CD4-positive, alpha-beta T cell treated with Interleukin-15 for 1 hour (primary cell): Measurements from ENCODE around the gene UBE3D.
"Not testable (repeated sequence)": the region's sequence is repeated elsewhere in the genome, so short reads cannot be mapped to it uniquely, and the experiment has no call there.

ENCODE experiments used
- DNase-seq: peaks from one replicate; pipeline ENCODE4 v3.0.0-alpha.2; 2020

UBE3D gene

DNA sequence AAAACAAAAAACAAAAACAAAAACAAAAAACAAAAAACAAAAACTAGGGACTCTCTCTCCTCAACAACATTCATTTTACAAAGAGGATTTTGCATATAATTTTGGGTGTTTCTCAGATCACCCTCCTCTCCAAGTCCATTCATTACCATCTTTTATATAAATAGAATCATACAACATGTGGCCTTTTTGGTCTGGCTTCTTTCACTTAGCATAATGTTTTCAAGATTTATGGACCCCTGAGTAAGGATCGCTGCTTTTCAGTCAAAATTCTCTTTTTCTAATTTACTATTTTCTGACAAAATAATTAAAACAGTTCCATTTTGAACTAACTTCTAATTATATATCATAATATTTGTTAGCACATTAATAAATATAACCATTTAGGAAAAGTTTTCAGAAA is 94.8 kb downstream of the UBE3D start:
- DNase-seq, result no peak

DNA sequence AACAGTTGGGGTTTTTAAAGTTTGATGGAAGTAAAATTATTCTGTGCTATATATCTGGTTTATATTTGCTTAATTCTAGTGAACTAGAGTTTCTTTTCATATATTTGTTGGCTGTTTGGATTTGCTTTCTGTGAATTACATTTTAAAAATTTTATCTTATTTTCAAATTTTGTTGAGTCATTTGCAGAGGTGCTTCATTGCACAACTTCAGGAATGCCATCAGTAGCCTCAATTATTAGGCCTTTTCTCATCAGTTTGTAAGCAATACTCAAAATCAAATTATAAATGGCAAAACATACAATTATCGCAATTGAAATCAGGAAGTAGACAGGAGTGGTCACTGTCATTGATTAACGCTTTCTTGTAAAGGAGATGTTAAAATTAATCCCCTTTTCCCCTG is 96.9 kb downstream of the UBE3D start:
- no peak for DNase-seq

DNA sequence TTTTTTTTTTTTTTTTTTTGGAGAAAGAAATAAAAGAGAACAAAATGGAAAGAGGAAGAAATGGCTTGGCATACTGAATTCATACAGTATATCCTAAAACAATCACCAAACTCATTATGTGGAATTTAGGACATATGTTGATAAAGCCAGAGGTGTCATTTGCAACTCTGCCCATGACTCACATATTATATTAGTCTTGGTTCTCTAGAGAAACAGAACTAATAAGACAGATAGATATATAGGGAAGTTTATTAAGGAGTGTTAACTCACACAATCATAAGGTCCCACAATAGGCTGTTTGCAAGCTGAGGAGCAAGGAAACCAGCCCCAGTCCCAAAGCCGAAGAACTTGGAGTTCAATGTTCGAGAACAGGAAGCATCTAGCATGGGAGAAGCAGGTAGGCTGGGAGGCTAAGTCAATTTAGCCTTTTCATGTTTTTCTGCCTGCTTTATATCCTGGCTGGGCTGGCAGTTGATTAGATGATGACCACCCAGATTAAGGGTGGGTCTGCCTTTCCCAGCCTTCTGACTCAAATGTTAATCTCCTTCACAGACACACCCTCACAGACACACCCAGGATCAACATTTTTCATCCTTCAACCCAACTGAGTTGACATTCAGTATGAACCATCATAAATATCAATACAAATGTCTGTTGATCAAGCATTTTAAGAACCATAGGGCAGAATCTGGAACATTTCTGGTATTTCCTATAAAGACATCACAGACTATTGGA is 102.3 kb downstream of the UBE3D start:
- DNase-seq, result no peak

DNA sequence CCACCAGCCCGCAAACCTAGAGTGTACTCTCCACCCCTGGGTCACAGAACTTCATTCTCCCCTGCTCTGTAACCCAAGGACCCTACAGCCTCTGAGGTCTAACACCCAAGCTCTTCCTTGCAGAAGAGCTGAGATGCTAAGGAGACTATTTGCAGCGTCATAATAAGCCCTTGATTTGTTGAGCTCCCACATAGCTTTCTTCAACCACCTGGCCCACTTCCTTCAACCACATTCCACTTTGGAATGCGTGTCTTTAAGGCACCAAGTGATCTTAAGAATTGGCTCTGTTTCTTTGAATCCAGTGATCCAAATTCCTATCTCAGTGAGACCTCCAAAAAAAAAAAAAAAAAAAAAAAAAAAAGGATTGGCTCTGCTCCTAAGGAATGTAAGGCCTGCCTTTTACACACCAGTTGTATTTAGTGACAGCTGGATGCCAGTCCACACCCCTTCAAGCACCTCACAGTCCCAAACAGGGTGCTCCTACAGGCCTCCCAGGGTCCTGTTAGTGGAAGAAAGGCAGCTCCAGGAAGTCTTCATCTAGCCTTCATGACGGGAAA is 106.2 kb downstream of the UBE3D start:
- DNase-seq, result no peak

DNA sequence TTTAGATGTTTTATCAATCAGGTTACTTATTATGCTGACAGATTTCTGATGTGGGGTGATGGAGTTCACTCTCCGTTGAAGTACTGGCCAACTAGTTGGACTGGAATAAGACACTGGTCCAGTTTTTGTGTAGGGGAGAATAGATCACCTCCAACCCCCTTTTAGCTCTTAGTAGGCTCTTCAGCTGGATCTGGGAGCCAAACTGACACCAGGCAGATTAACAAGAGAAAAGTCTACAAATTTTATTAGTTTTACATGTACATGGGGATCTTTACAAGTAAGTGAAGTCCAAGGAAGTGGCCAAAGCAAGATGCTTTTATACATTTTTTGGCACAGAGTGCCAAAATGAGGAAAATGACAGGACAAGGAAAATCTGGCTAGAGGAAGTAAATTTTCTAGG is 107.1 kb downstream of the UBE3D start:
- DNase-seq, result no peak

DNA sequence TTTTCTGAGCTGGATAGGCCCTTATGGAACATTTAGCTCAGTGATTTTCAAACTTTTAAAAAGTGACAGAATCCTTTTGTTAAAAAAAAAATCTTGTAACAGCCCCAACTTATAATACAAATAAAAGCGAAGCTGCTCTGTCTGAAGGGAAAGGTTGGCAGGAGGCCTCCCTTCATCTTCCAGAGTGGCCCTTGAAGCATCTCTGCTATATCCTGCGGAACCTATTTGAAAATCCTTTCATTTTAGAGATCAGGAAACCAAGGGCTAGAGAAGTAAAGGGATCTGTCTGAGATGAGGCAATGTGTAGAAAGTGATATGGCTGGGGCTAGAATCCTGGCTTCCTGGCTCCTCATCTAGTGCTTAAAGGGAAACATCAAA is 107.8 kb downstream of the UBE3D start:
- no peak for DNase-seq

DNA sequence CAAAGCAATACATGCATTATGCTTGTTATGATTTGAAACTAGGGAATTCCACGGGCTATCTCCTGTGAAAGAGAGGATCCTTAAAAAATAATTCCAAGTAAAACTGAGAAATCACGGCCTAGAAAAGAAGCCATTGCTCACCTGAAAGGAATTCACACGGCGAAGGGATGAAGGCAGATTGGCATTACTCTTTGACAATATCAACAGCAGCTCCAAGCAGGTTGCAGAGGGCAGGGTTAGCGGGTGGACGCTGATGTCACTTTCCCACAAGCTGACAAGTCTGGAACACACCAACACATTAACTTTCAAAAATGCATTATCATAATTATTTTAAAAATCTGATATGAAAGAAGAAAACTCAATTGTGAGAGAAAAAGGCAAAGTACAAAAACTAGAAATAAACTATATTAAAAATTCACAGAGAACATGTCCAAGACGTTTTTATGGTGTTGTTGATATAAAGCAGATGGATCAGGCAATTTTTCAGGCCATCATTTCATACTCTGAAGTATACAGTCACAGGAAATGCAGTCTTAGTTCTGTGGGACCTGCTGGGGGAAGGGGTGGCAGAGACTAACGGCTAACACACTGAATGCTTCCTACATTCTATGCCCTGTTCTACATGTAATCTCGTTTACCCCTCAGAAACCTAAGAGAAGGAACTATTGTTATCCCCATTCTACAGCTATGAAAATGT is 108.3 kb downstream of the UBE3D start:
- no peak for DNase-seq

DNA sequence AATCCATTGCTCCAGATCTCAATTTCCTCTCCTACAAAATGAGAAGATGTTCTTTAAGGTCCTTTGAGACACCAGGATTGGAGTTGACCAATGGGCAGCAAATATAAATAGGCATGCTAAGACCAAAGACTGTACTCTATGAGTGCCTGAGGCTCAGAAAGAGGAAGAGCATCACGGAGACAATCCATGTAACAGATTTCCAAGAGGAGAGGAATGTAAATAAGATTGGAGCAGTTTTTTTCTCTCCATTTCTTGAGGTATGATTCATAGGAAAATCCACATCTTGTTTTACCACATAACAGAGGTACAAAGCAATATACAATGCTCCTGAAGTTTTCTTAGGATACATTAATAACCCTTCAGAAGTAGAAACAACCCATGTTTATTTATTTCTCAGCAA is 109.8 kb downstream of the UBE3D start:
- DNase-seq, result no peak

DNA sequence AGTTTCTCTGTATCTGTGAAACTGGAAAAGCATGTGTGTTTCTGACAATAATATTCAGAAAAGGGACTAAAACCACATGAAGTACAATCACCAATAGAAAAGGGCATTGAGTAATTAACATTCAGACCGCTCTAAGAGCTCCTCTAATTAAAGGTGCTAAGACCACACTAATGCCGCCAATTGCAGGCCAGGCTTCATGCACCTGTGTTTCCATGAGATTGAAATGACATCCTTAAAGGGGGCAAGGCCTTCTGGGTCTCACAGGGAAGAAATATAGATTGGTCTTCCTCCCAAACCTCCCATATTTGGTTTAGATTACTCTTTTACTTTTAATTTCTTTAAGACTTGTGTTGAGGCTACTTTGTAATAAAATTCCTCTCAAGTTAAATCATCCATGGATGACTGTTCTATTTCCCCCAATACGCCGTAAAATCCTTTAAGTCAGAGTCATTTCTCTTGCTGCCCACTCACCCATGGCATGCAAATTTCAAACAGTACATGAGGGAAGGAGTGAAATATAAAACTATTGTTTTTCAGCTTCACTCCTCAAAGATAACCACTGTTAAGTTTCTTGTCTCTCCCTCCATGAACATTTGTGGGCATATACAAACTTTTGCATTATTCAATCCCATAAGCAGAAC is 110.6 kb downstream of the UBE3D start:
- DNase-seq, result no peak

DNA sequence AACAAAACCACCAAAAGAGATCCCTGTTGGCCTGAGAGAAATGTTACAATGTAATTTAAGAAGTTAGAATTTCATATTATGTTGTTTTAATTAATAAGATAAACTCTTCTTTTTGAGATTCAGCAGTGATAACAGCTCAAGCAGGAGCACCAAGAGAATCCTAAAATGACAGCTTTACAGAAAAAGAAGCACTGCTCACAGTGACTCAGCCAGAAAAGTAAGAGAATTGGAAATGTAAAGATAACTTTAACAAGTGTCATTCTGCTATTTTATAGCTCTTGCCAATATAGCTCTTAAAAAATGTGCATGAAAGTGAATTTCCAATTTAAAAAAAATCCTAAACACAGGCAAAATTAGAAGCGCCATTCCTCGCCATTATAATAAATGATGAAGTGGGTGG is 111.3 kb downstream of the UBE3D start:
- no peak for DNase-seq

DNA sequence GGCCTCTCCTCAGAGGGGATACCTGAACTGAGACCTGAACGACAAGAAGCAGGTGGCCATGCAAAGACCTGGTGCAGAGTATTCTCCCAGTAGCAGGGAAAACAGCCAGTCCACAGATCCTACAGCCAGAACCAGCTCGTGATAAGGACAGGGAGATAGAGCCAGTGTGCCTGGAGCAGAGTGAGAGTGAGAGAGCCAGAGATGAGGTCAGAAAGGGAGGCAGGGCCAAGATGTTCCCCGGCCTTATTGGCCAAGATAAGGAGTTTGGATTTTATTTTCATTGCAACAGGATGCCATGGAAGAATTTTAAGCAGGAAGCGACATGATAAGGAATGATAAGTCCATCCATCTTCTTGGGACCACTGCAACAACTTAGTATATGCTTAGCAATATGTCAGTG is 111.8 kb downstream of the UBE3D start:
- DNase-seq, result no peak

DNA sequence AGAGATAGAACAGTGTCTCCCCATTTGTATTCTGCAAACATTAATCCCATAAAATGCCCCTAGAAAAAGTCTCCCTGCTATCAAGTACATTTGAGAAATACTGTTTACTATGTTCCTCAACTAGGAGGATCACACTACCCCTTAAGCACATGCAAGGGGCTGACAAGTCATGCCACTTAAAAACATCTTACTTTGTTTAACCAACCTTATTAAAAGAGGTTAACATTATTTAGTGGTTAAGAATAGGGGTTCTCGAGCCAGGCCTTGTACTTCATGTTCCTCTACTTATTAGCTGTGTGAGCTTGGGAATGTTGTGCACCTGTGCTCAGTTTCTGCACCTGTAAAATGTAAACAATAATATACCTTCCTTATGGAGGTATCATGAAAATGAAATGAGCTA is 113.7 kb downstream of the UBE3D start:
- DNase-seq, result no peak

DNA sequence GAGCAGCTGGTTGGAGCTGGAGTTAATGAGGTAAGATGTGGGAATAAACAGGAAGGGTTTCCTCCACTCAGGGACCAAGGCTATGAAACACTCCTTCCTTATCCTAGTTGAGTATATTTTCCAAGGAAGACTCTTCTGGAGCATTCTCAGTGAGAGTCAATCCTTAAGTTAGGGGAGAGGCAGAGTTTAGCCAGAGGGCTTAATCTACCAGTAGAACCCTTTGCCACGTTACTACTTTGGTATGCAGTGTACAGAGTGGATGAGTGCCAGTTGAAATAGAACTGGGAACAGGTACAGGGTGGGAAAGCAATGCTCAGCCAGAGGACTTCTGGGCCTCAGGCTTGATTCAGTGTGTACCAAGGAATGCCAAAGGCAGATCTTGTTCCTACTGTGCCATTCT is 114.3 kb downstream of the UBE3D start:
- DNase-seq, result no peak

DNA sequence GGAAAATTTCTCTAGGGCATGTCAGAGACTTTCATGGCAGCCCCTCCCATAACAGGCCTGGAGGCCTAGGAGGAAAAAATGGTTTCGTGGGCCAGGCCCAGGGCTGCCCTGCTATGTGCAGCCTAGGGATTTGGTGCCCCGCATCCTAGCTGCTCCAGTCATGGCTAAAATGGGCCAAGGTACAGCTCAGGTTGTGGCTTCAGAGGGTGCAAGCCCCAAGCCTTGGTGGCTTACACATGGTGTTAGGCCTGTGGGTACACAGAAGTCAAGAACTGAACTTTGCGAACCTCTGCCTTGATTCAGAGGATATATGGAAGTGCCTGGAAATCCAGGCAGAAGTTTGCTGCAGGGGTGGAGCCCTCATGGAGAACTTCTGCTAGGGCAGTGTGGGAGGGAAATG is 134.7 kb downstream of the UBE3D start:
- DNase-seq, result not testable (repeated sequence)

DNA sequence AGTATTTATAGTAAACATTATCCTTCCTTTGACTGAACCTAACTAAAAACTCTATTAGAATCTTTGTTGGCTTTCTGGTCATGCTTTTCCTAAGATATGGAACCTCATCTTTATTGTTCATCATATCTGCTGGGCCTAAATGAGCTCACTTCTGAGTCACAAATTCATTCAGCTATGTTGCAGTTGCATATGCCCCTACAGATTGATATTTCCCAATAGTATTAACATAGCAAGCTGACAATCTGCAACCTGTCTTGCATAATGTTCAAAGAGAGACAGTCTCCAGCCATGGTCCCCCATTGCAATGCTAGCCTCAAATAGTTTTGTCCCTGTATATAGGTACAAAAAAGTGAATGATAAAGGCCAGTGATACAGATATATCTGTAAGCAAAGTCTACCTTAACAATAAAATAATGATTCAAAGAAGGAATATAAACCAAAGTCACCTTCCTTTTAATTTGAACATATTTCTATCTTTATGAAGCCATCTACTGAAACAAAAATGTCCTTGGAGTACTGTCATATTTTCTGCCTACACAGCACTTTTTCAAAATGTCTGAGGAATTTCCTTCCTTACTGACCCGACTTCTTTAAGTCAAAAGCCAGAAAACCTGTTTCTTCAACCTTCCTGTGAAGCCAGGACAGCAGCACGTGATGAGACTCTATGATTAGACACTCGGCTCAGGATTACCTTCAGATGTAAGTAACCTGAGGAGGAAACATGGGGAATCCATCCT is 140.7 kb downstream of the UBE3D start:
- no peak for DNase-seq

DNA sequence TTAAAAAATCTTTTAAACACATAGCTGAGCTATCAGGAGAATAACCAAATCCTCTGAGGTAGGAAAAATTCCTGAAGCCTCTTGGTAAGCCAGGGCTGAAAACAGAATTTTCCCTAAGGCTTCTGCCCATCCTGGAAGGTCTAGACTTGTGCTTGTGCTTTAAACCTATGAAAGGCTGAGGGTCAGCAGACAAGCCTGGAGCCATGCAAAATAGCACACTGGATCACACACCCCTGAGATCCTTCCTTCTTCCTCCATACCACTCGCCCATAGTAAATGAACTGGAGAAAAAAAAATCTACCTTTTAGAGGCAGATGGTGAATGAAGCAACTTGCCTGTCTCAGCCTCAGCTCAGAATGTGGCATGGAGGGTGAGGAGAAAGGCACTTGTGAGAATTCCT is 144.4 kb downstream of the UBE3D start:
- no peak for DNase-seq

DNA sequence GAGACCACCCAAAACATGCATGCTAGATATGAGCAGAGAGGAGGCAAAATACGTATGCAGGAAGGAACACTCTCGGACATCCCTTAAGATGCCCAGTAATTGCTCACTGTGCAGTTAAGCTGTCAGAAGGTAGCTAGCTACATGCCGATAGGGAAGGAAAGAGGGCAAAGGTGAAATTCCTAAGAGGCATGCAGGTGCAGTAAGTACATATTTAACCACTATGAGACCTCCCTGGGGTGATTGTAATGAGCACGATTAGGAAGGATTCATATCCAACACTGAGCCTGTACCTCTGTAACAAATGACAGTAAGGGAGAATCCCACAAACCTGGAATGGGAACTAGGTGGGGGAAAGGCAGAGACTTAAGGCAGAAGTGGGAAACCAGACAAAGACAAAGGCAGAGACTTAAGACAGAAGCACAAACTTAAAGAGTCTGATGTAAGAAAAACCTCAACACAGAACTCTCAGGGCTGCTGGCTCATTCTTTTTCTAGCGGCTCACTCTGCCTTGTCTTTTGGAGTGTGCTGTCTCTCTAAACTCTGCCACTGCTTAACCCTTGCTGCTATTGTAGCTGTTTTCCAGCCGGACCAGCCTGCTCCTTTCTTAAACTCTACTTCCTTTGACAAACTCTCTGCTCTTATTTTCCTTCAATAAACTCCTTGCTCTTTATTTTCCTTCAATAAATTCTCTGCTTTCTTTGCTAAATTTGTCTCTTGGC is 148.1 kb downstream of the UBE3D start:
- DNase-seq, result no peak

DNA sequence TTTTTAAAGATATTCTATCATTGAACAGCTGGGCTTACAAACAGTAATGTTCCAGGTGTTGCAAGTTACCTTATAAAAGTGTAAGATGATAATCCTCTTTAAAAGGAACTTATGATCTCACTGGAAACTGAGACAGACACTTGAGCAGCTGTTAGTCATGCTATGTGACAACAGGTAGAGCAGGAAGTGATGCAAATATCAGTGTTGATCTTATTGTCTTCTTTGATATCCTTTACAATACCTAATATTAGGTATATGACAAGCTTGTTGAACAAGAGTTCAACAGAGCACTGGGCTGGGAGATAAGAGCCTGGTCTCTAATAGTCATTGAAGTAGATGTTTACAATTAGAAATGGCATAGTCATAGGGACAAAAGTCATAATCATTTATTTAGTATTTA is 150.0 kb downstream of the UBE3D start:
- no peak for DNase-seq

DNA sequence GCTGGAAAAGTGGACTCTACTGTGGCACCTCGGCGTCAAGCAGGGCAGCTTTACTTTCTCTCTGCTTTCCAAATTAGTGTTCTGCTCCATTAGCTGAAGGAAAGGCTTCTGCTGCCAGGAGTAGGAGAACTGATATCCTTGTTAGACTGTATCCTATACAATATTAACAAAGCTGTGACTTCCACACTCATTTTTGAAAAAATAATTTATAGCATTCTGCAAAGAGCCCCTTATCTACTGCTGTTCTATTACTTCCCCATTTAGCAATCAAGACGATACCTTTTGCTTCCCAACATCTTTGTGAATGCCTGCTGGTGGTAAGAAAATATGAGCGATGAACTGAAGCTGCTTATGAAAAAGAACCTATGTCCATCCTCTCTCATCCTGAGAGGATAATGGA is 151.1 kb downstream of the UBE3D start:
- no peak for DNase-seq

DNA sequence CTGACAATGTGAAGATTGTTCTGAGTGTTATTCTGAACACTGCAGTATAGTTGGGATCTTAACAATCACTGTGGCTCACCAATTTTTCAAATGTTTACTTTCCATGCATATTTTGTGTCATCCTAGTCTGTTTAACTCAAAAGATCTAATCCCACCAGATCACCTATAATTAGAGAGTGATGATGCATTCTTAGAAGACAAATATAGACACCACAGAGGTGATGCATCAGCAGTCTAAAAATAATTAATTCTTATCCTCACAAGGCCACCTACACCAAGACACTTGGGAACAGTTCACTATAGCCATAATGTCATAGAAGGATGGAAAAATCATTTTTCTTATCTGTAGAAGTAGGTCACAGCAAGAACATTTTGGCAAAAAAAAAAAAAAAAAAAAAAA is 154.8 kb downstream of the UBE3D start:
- DNase-seq, result no peak

DNA sequence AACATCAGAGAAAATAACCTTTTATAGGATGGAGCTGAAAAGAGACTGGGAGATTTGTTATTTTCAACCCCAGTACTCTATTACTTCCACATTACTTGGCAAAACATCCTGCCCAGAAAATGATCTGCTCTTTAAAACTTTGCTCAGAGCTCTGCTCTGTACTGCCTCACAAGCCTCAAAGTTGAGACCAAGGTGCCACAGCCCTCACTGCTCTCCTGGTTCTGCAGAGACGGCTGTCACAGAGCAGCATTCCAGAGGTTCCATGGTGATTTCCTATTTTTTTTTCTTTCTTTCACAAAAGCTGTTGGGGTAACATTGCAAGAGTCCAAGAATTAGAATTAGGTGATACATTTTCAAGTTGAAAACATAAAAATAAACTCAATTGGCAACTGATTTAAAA is 155.2 kb downstream of the UBE3D start:
- no peak for DNase-seq

DNA sequence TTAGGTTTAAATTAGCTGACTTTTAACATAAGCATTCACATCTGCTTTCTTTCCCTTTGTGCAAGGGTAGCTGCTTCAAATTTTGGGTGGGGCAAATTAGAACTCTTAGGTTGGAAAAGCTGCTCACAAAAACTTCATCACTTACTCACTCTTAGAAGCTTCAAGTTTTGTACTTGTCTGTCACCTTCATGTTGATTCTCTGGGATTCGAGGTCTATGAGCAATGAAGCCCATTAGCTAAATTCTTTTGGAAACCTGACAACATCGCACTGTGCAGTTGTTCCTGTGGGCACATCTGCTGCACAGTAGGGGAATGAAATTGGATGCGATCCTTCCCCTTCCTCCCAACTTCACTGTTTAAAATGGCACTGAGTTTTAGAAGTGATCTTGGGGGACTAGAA is 156.1 kb downstream of the UBE3D start:
- DNase-seq, result no peak

DNA sequence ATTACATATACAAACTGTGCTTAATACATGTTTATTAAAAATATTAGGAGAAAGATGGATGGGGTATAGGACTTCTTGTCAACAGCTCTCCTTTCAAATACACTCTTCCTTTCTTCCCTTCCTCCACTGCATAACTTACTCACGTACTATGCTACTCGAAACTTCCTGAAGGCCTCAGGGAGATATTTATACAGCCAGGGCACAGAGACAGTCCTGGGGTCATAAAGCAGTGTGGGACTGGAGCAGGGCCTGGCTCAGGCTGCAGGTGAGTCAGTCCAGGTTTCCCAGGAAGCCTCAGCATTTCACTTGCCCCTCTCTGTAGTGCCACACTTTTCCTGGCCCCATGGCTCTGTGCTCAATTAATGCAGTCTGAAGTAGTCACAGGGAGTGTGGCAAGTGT is 157.0 kb downstream of the UBE3D start:
- DNase-seq, result no peak
